WERI-Rb-1 (cell line): Measurements from ENCODE around the gene TACR1.
"Not testable (repeated sequence)": the region's sequence is repeated elsewhere in the genome, so short reads cannot be mapped to it uniquely, and the experiment has no call there.

Experiments
- DNase-seq: peaks from one replicate; pipeline ENCODE4 v3.0.0-alpha.2; 2020
- H3K27ac ChIP-seq: fragments of 250-450 bp; sonication (Bioruptor Pico); 2 replicates; pipeline ENCODE4 v1.5.1; 2020; ENCODE audit warnings: mild to moderate bottlenecking, moderate library complexity
- H3K27me3 ChIP-seq: fragments of 250-450 bp; sonication (Bioruptor Pico); 2 replicates; pipeline ENCODE4 v1.5.1; 2021; ENCODE audit warnings: mild to moderate bottlenecking, low read depth, moderate library complexity; ENCODE audit not compliant: insufficient read depth, severe bottlenecking
- H3K36me3 ChIP-seq: fragments of 250-450 bp; sonication (Bioruptor Pico); 2 replicates; pipeline ENCODE4 v1.5.1; 2020; ENCODE audit warnings: mild to moderate bottlenecking, moderate library complexity
- H3K4me3 ChIP-seq: 2 replicates; pipeline ENCODE4 v1.5.1; 2011; ENCODE audit warnings: low read depth, mild to moderate bottlenecking, control low read depth, low read length
- H3K9me3 ChIP-seq: fragments of 250-450 bp; sonication (Bioruptor Pico); 2 replicates; pipeline ENCODE4 v1.5.1; 2021; ENCODE audit warnings: mild to moderate bottlenecking, moderate library complexity; ENCODE audit not compliant: severe bottlenecking
- CTCF ChIP-seq: IDR thresholded peaks from 2 replicates; pipeline ENCODE4 v1.5.1; 2011; ENCODE audit warnings: low read depth, mild to moderate bottlenecking, control low read depth, inconsistent platforms, low read length

Gene TACR1

GRCh38 chr2:75221862-75222261 is 22.5 kb upstream of the TACR1 start:
- no peak overlapping the region for H3K27ac ChIP-seq
- DNase-seq = no peak
- peaks cover 2% of the 10 kb centered on the region for H3K9me3 ChIP-seq
- no peaks in the 10 kb centered on the region for H3K36me3 ChIP-seq
- no peak for TF ChIP-seq CTCF
- H3K27me3 ChIP-seq = peaks cover 43% of the 10 kb centered on the region
- no peak overlapping the region for H3K4me3 ChIP-seq

GRCh38 chr2:75219213-75219612 is 19.9 kb upstream of the TACR1 start:
- not testable (repeated sequence) for DNase-seq, H3K27ac ChIP-seq, H3K9me3 ChIP-seq, H3K36me3 ChIP-seq, H3K4me3 ChIP-seq
- peaks cover 31% of the 10 kb centered on the region for H3K27me3 ChIP-seq

- Histone ChIP-seq H3K27me3 (peaks cover 38% of the 10 kb centered on the region), H3K9me3 (no peaks in the 10 kb centered on the region), H3K4me3 (no peak overlapping the region), H3K36me3 (no peaks in the 10 kb centered on the region), H3K27ac (no peak overlapping the region)
- TF ChIP-seq CTCF = no peak
- no peak for DNase-seq
Observed at GRCh38 chr2:75211266-75211770, 12.0 kb upstream of the TACR1 start.

- Histone ChIP-seq H3K27me3 (peaks cover 44% of the 10 kb centered on the region), H3K27ac (no peak overlapping the region), H3K36me3 (no peaks in the 10 kb centered on the region), H3K9me3 (no peaks in the 10 kb centered on the region), H3K4me3 (no peak overlapping the region)
- no peak for TF ChIP-seq CTCF
- DNase-seq = no peak
Observed at GRCh38 chr2:75210409-75210808, 11.1 kb upstream of the TACR1 start.

GRCh38 chr2:75208738-75209137 is 9.4 kb upstream of the TACR1 start:
- Histone ChIP-seq H3K4me3 (no peak overlapping the region), H3K27me3 (peaks cover 61% of the 10 kb centered on the region), H3K36me3 (no peaks in the 10 kb centered on the region), H3K9me3 (no peaks in the 10 kb centered on the region), H3K27ac (no peak overlapping the region)
- DNase-seq = no peak
- TF ChIP-seq CTCF = no peak

- no peaks in the 10 kb centered on the region for H3K36me3 ChIP-seq
- H3K4me3 ChIP-seq = no peak overlapping the region
- no peak for DNase-seq
- TF ChIP-seq CTCF = no peak
- H3K27me3 ChIP-seq = peaks cover 79% of the 10 kb centered on the region
- H3K27ac ChIP-seq = no peak overlapping the region
- H3K9me3 ChIP-seq = peaks cover 3% of the 10 kb centered on the region
Observed at GRCh38 chr2:75204833-75205232, 5.5 kb upstream of the TACR1 start.
